ENCODE data around the gene BBS10.

DNA sequence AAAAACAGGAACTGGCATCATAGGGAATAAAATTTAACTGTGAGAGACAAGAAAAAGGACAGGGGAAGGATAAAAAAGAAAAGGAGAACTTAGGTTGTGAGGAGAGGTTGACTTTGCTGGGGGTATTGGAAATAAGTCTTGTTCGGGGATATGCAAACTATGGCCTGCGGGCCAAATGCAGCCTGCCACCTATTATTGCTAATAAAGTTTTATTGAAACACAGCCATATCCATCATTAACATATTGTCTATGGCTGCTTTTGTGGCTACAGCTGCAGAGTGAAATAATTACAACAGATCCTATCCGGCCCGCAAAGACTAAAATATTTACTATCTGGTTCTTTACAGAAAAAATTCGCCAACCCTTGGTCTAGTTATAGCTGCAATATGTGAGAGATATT is 18.6 kb downstream of the BBS10 start:
- TF ChIP-seq EZH2 (IDR thresholded peaks at IDR 0.05; ENCODE audit: low read depth), result no peak
- TF ChIP-seq, protein P1, sequence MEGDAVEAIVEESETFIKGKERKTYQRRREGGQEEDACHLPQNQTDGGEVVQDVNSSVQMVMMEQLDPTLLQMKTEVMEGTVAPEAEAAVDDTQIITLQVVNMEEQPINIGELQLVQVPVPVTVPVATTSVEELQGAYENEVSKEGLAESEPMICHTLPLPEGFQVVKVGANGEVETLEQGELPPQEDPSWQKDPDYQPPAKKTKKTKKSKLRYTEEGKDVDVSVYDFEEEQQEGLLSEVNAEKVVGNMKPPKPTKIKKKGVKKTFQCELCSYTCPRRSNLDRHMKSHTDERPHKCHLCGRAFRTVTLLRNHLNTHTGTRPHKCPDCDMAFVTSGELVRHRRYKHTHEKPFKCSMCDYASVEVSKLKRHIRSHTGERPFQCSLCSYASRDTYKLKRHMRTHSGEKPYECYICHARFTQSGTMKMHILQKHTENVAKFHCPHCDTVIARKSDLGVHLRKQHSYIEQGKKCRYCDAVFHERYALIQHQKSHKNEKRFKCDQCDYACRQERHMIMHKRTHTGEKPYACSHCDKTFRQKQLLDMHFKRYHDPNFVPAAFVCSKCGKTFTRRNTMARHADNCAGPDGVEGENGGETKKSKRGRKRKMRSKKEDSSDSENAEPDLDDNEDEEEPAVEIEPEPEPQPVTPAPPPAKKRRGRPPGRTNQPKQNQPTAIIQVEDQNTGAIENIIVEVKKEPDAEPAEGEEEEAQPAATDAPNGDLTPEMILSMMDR (conservative IDR thresholded peaks at IDR 0.05), result no peak
